HepG2 (cell line): Measurements from ENCODE around the gene ACAT2. TPM values are rescaled to one million over a fixed set of nuclear protein-coding genes. Genes with fewer than 3 reads are reported as not detected.

ENCODE experiments used
- AGO2 ChIP-seq: fragments of 200-400 bp; formaldehyde crosslinking; optimal IDR thresholded peaks from 2 replicates; pipeline ENCODE3; 2017; ENCODE audit warnings: mild to moderate bottlenecking, low read depth, low read length, moderate library complexity
- AKAP8 ChIP-seq: sonication (generic); formaldehyde crosslinking; IDR thresholded peaks from 2 replicates; pipeline ENCODE4 v1.5.1; 2020; ENCODE audit warnings: mild to moderate bottlenecking, missing genetic modification reagents
- FOXJ3 ChIP-seq: sonication (generic); formaldehyde crosslinking; IDR thresholded peaks from 2 replicates; pipeline ENCODE4 v1.4.0; 2020; ENCODE audit warnings: missing genetic modification reagents, mild to moderate bottlenecking, borderline replicate concordance
- FOXK2 ChIP-seq: fragments of 450-650 bp; IDR thresholded peaks from 2 replicates; pipeline ENCODE4 v1.6.1; 2016
- GTF3A ChIP-seq: sonication (generic); formaldehyde crosslinking; conservative IDR thresholded peaks from 2 replicates; pipeline ENCODE4 v1.4.0; 2020; ENCODE audit warnings: mild to moderate bottlenecking, missing genetic modification reagents
- IRF2 ChIP-seq: IDR thresholded peaks from 2 replicates; pipeline ENCODE4 v1.6.1; 2018; ENCODE audit warnings: missing genetic modification reagents, missing compliant biosample characterization
- KAT8 ChIP-seq: IDR thresholded peaks from 2 replicates; pipeline ENCODE4 v1.6.1; 2016; ENCODE audit warnings: missing genetic modification reagents, missing compliant biosample characterization
- KLF9 ChIP-seq: IDR thresholded peaks from 2 replicates; pipeline ENCODE4 v1.6.1; 2016; ENCODE audit warnings: low read depth
- NCOA2 ChIP-seq: sonication (generic); formaldehyde crosslinking; IDR thresholded peaks from 2 replicates; pipeline ENCODE4 v1.8.0; 2022; ENCODE audit warnings: inconsistent platforms
- NFE2L1 ChIP-seq: sonication (generic); formaldehyde crosslinking; IDR thresholded peaks from 2 replicates; pipeline ENCODE4 v1.4.0; 2020; ENCODE audit warnings: missing genetic modification reagents, mild to moderate bottlenecking, borderline replicate concordance
- NFKB2 ChIP-seq: sonication (generic); formaldehyde crosslinking; IDR thresholded peaks from 2 replicates; pipeline ENCODE4 v1.4.0; 2020; ENCODE audit warnings: missing genetic modification reagents, borderline replicate concordance
- PAF1 ChIP-seq: IDR thresholded peaks from 2 replicates; pipeline ENCODE4 v1.6.1; 2016; ENCODE audit warnings: missing genetic modification reagents, missing compliant biosample characterization
- RAD51 ChIP-seq: fragments of 450-650 bp; IDR thresholded peaks from 2 replicates; pipeline ENCODE4 v1.6.1; 2016; ENCODE audit warnings: borderline replicate concordance
- RBM22 ChIP-seq: fragments of 200-400 bp; formaldehyde crosslinking; optimal IDR thresholded peaks from 2 replicates; pipeline ENCODE3; 2017; ENCODE audit warnings: mild to moderate bottlenecking, low read length, moderate library complexity
- RFXAP ChIP-seq: sonication (generic); formaldehyde crosslinking; IDR thresholded peaks from 2 replicates; pipeline ENCODE4 v1.4.0; 2020; ENCODE audit warnings: missing genetic modification reagents, borderline replicate concordance
- SRF ChIP-seq: IDR thresholded peaks from 2 replicates; pipeline ENCODE4 v1.6.1; 2011; ENCODE audit warnings: mild to moderate bottlenecking, low read depth, low read length, moderate library complexity
- TEAD3 ChIP-seq: optimal IDR thresholded peaks from 2 replicates; pipeline ENCODE3; 2016; ENCODE audit warnings: borderline replicate concordance
- YY1 ChIP-seq: IDR thresholded peaks from 2 replicates; pipeline ENCODE4 v1.6.1; 2011; ENCODE audit warnings: low read length, low read depth, moderate library complexity, mild to moderate bottlenecking; ENCODE audit not compliant: insufficient read depth, insufficient replicate concordance
- ZBTB20 ChIP-seq: sonication (generic); formaldehyde crosslinking; IDR thresholded peaks from 2 replicates; pipeline ENCODE4 v1.8.1; 2023; ENCODE audit warnings: missing genetic modification reagents, low read depth, mild to moderate bottlenecking, borderline replicate concordance
- ZC3H4 ChIP-seq: sonication (generic); formaldehyde crosslinking; IDR thresholded peaks from 2 replicates; pipeline ENCODE4 v1.4.0; 2020; ENCODE audit warnings: missing genetic modification reagents, borderline replicate concordance
- ZNF180 ChIP-seq: sonication (generic); formaldehyde crosslinking; IDR thresholded peaks from 2 replicates; pipeline ENCODE4 v1.4.0; 2020; ENCODE audit warnings: low read depth, missing genetic modification reagents, borderline replicate concordance
- ZNF20 ChIP-seq: sonication (generic); formaldehyde crosslinking; IDR thresholded peaks from 2 replicates; pipeline ENCODE4 v1.4.0; 2020; ENCODE audit warnings: mild to moderate bottlenecking, moderate library complexity, missing genetic modification reagents
- ZNF354B ChIP-seq: sonication (generic); formaldehyde crosslinking; IDR thresholded peaks from 2 replicates; pipeline ENCODE4 v1.8.0; 2022; ENCODE audit warnings: mild to moderate bottlenecking, missing genetic modification reagents
- ZNF543 ChIP-seq: sonication (generic); formaldehyde crosslinking; IDR thresholded peaks from 2 replicates; pipeline ENCODE4 v1.4.0; 2020; ENCODE audit warnings: mild to moderate bottlenecking, missing genetic modification reagents
- ZNF570 ChIP-seq: sonication (generic); formaldehyde crosslinking; IDR thresholded peaks from 2 replicates; pipeline ENCODE4 v1.4.0; 2020; ENCODE audit warnings: mild to moderate bottlenecking, missing genetic modification reagents, borderline replicate concordance
- ZNF782 ChIP-seq: sonication (generic); formaldehyde crosslinking; IDR thresholded peaks from 2 replicates; pipeline ENCODE4 v1.4.0; 2020; ENCODE audit warnings: missing genetic modification reagents, mild to moderate bottlenecking, borderline replicate concordance
- ZNF850 ChIP-seq: sonication (generic); formaldehyde crosslinking; conservative IDR thresholded peaks from 2 replicates; pipeline ENCODE4 v1.9.0; 2021; ENCODE audit warnings: mild to moderate bottlenecking, missing genetic modification reagents
- ZNF878 ChIP-seq: sonication (generic); formaldehyde crosslinking; IDR thresholded peaks from 2 replicates; pipeline ENCODE4 v1.8.1; 2023; ENCODE audit warnings: mild to moderate bottlenecking, missing genetic modification reagents, moderate library complexity
- polyA plus RNA-seq, 8 experiments: library from polyadenylated mRNA; depleted of rRNA in 3 of 8; stranded (reverse) in 7 of 8; unstranded in 1 of 8; fragments of >200 nt; fragmentation: Illumina TruSeq in 4 of 8; extraction: Trizol in 4 of 8; gene quantifications; 2 replicates each; pipeline versions ENCODE4 v1.2.1 to v1.2.3, GENCODE V29; 2011 to 2016; ENCODE audit warnings: low read depth in 4 of 8, missing spikeins in 1 of 8, mixed read lengths in 1 of 8; ENCODE audit not compliant: insufficient read depth in 1 of 8
- total RNA-seq, 5 experiments: library from RNA; depleted of rRNA; stranded (reverse); fragments of >200 nt; fragmentation: Illumina TruSeq; extraction: Trizol; gene quantifications; 2 replicates each; pipeline ENCODE4 v1.2.3, GENCODE V29; 2016; ENCODE audit warnings: low read depth in 1 of 5
- TF ChIP-seq, protein P1 (sequence below): IDR thresholded peaks from 2 replicates; pipeline ENCODE4 v1.6.1; 2012; ENCODE audit warnings: low read depth, low read length, improper control_type of control experiment
- TF ChIP-seq, protein P2 (sequence below): sonication (generic); formaldehyde crosslinking; IDR thresholded peaks from 2 replicates; pipeline ENCODE4 v1.4.0; 2020; ENCODE audit warnings: missing genetic modification reagents, borderline replicate concordance

Gene ACAT2
- total and polyA plus RNA-seq, 2 of the 13 experiments (the other 11 are each of a cell fraction or from before 2014, with no cell fraction given) = 121 to 534 TPM

DNA sequence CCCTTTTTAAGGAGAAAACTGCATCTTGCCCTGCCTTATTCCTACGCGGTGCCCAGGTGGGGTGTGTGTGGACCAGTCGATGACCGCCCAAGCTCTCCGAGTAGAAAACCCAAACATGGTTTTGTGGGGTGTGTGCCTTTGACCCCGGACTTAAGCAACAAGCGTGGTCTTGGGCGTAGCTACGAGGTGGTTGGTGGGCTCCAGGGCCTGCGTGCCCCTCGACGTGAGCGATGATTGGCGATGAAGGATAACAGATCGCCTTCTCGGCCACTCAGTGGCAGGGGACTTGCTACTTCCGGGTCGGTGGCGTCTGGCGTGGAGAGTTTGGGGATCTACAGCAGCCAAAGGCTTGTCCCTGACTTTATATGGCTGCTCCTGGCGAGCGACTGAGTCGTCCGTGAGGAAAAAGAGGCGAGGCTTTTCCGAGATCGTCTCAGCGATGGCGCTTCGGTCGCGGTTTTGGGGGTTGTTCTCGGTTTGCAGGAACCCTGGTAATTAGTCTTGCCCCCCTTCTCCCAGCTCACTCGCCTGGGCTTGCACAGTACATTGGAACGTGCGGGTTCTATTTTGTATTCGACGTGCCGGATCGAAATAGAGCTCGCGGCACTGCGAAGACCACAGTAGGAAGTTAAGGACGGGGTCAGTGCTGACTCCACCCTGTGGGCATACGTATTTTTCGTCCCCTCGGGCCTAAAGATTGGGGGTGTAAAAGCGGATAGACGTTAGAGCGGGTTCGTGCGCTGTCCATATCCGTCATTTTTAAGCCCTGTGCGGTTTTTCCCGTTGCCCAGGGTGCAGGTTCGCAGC lies 28.5 kb downstream of the ACAT2 start, which contains the start of gene MRPL18 (continued):
- TF ChIP-seq ZNF878 (peak; percentile 78; the same call in 1 of the 2 replicates), KAT8 (CRISPR knock-in tag) (peak; percentile 71), FOXK2 (no peak), ZNF354B (CRISPR knock-in tag) (no peak), ZNF782 (CRISPR knock-in tag) (0 out of 2 replicates have a peak, but pooled peaks have one; percentile 49), GTF3A (no peak), ZNF570 (CRISPR knock-in tag) (no peak), NFKB2 (no peak), NCOA2 (CRISPR knock-in tag) (peak; percentile 43), SRF (peak; percentile 51), PAF1 (CRISPR knock-in tag) (no peak), RFXAP (peak; percentile 67), AKAP8 (CRISPR knock-in tag) (no peak; the same call in 1 of the 2 replicates), ZNF543 (no peak), FOXJ3 (CRISPR knock-in tag) (peak; percentile 47; the same call in 1 of the 2 replicates), ZNF180 (CRISPR knock-in tag) (no peak), ZNF20 (CRISPR knock-in tag) (no peak), ZNF850 (CRISPR knock-in tag) (0 out of 2 replicates have a peak, but pooled peaks have one; percentile 26), RBM22 (no peak), AGO2 (no peak), RAD51 (no peak), KLF9 (CRISPR knock-in tag) (no peak), TEAD3 (CRISPR knock-in tag) (no peak), NFE2L1 (CRISPR knock-in tag) (no peak; the same call in 1 of the 2 replicates), ZBTB20 (CRISPR knock-in tag) (no peak; the same call in 1 of the 2 replicates), YY1 (peak; percentile 83), IRF2 (CRISPR knock-in tag) (peak; percentile 49; the same call in 1 of the 2 replicates), ZC3H4 (CRISPR knock-in tag) (no peak)
- TF ChIP-seq, protein P1, sequence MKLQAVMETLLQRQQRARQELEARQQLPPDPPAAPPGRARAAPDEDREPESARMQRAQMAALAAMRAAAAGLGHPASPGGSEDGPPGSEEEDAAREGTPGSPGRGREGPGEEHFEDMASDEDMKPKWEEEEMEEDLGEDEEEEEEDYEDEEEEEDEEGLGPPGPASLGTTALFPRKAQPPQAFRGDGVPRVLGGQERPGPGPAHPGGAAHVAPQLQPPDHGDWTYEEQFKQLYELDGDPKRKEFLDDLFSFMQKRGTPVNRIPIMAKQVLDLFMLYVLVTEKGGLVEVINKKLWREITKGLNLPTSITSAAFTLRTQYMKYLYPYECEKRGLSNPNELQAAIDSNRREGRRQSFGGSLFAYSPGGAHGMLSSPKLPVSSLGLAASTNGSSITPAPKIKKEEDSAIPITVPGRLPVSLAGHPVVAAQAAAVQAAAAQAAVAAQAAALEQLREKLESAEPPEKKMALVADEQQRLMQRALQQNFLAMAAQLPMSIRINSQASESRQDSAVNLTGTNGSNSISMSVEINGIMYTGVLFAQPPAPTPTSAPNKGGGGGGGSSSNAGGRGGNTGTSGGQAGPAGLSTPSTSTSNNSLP = peak; percentile 8; the same call in 1 of the 2 replicates
- TF ChIP-seq, protein P2, sequence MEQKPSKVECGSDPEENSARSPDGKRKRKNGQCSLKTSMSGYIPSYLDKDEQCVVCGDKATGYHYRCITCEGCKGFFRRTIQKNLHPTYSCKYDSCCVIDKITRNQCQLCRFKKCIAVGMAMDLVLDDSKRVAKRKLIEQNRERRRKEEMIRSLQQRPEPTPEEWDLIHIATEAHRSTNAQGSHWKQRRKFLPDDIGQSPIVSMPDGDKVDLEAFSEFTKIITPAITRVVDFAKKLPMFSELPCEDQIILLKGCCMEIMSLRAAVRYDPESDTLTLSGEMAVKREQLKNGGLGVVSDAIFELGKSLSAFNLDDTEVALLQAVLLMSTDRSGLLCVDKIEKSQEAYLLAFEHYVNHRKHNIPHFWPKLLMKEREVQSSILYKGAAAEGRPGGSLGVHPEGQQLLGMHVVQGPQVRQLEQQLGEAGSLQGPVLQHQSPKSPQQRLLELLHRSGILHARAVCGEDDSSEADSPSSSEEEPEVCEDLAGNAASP (CRISPR knock-in tag) = no peak
